PFSK-1 (cell line): ENCODE results near the gene PIK3R4.
A peak's percentile ranks its signal among the peaks of the same experiment; 100 is the strongest.

Experiments used
- FOXP2 ChIP-seq: optimal IDR thresholded peaks from 2 replicates; pipeline ENCODE3; 2011; ENCODE audit warnings: borderline replicate concordance, control low read depth, inconsistent platforms; ENCODE audit not compliant: insufficient read depth; ENCODE audit errors: extremely low read length, extremely low read depth
- POLR2AphosphoS5 ChIP-seq: IDR thresholded peaks from 2 replicates; pipeline ENCODE4 v1.6.1; 2012; ENCODE audit warnings: low read depth, mild to moderate bottlenecking, control low read depth, low read length, moderate library complexity
- SIN3A ChIP-seq: IDR thresholded peaks from 2 replicates; pipeline ENCODE4 v1.6.1; 2012; ENCODE audit warnings: mild to moderate bottlenecking, low read length, moderate library complexity, borderline replicate concordance; ENCODE audit not compliant: insufficient read depth
- TAF1 ChIP-seq: IDR thresholded peaks from 2 replicates; pipeline ENCODE4 v1.6.1; 2012; ENCODE audit warnings: low read length, control low read depth, borderline replicate concordance; ENCODE audit not compliant: insufficient read depth
- TF ChIP-seq, protein P1 (sequence below), 2 experiments: IDR thresholded peaks; 2 replicates each; pipeline versions ENCODE4 v1.6.1 to v1.8.0; 2011 to 2012; ENCODE audit warnings: low read depth in 2 of 2, low read length in 2 of 2, control low read depth in 1 of 2, inconsistent platforms in 1 of 2, mild to moderate bottlenecking in 1 of 2, moderate library complexity in 1 of 2; ENCODE audit not compliant: insufficient read depth in 1 of 2

DNA sequence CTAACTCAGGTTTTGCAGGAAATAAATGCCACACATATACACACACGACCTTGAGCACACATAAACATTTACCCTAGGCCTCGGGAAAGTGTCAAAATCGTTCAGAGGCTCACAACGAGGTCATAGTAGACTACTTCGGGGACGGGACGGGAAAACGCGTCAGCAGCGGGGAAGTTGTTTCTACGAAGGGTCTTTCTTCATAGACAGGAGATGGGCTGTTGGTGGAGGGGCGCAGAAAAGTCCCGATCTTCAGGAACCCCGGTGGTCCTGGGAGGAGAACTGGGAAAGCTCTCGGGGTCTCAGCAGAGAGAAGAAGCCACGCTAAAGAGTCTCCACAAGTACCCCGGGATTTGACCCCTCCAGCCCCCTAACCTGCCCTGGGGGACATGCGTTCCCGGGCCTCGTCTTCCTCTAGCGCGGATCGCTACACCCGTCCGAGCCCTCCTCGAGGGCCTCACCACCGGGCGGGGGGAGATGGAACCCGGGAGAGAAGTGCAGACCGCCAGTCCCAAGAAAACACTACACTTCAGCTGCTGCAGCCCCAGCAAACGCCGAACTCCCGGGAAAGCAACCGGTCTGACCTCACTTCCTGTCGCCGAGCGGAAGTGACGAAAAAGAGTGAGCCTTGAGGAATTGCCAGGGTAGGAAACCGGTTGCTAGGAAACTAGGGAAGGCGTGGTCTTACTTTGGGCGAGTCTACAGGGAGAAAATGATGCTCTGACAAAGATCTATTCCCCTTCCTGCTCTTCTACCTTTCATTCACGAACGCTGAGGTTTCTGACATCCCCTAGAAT lies at the start of gene PIK3R4:
- peak; percentile 83 for TF ChIP-seq POLR2AphosphoS5
- no peak for TF ChIP-seq SIN3A
- TF ChIP-seq TAF1: peak; percentile 59; the same call in 1 of the 2 replicates
- TF ChIP-seq FOXP2: no peak
- TF ChIP-seq, protein P1, sequence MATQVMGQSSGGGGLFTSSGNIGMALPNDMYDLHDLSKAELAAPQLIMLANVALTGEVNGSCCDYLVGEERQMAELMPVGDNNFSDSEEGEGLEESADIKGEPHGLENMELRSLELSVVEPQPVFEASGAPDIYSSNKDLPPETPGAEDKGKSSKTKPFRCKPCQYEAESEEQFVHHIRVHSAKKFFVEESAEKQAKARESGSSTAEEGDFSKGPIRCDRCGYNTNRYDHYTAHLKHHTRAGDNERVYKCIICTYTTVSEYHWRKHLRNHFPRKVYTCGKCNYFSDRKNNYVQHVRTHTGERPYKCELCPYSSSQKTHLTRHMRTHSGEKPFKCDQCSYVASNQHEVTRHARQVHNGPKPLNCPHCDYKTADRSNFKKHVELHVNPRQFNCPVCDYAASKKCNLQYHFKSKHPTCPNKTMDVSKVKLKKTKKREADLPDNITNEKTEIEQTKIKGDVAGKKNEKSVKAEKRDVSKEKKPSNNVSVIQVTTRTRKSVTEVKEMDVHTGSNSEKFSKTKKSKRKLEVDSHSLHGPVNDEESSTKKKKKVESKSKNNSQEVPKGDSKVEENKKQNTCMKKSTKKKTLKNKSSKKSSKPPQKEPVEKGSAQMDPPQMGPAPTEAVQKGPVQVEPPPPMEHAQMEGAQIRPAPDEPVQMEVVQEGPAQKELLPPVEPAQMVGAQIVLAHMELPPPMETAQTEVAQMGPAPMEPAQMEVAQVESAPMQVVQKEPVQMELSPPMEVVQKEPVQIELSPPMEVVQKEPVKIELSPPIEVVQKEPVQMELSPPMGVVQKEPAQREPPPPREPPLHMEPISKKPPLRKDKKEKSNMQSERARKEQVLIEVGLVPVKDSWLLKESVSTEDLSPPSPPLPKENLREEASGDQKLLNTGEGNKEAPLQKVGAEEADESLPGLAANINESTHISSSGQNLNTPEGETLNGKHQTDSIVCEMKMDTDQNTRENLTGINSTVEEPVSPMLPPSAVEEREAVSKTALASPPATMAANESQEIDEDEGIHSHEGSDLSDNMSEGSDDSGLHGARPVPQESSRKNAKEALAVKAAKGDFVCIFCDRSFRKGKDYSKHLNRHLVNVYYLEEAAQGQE (IDR thresholded peaks at IDR 0.05; ENCODE audit: insufficient read depth in 1 of 2, low read depth in 2 of 2, low read length in 2 of 2): no peak
